ENCODE results near the gene NOXO1. TPM values are rescaled to one million over a fixed set of nuclear protein-coding genes. Genes with fewer than 3 reads are reported as not detected.

The NOXO1 gene
- total and polyA plus RNA-seq, 9 of the 15 experiments (the other 6 are each of a cell fraction or from before 2014, with no cell fraction given) = not detected

GRCh38 chr16:1942047-1942809, 39.0 kb downstream of the NOXO1 start (continued):
- TF ChIP-seq ZNF175 (CRISPR knock-in tag; IDR thresholded peaks at IDR 0.05; ENCODE audit: low read depth) (no peak), AFF1 (IDR thresholded peaks at IDR 0.05; ENCODE audit: low read depth in 1 of 2, partially characterized antibody in 2 of 2) (no peak), SRF (CRISPR knock-in tag; IDR thresholded peaks at IDR 0.05) (no peak; a peak in 1 of 4 replicates), CBX8 (IDR thresholded peaks at IDR 0.05; ENCODE audit: borderline replicate concordance, extremely low read depth, low read depth, low read length, poor library complexity, severe bottlenecking) (no peak), ZNF41 (CRISPR knock-in tag; conservative IDR thresholded peaks at IDR 0.05) (no peak), ZNF121 (CRISPR knock-in tag; conservative IDR thresholded peaks at IDR 0.05) (no peak), ZNF584 (CRISPR knock-in tag; IDR thresholded peaks at IDR 0.05; ENCODE audit: low read depth) (no peak), HMBOX1 (IDR thresholded peaks at IDR 0.05) (0 out of 2 replicates have a peak, but pooled peaks have one; percentile 27), ZBTB17 (CRISPR knock-in tag; IDR thresholded peaks at IDR 0.05) (no peak), FOXK1 (CRISPR knock-in tag; IDR thresholded peaks at IDR 0.05; ENCODE audit: borderline replicate concordance) (no peak), ZNF76 (CRISPR knock-in tag; IDR thresholded peaks at IDR 0.05; ENCODE audit: borderline replicate concordance) (no peak), GABPB2 (CRISPR knock-in tag; conservative IDR thresholded peaks at IDR 0.05) (no peak), ESRRB (CRISPR knock-in tag; IDR thresholded peaks at IDR 0.05; ENCODE audit: borderline replicate concordance) (no peak), ZNF740 (CRISPR knock-in tag; IDR thresholded peaks at IDR 0.05) (no peak), ZNF740 (tag; IDR thresholded peaks at IDR 0.05) (no peak), SREBF1 (IDR thresholded peaks at IDR 0.05; ENCODE audit: borderline replicate concordance, low read depth, low read length) (no peak), ZNF197 (CRISPR knock-in tag; IDR thresholded peaks at IDR 0.05; ENCODE audit: low read depth) (no peak), RCOR1 (IDR thresholded peaks at IDR 0.05; ENCODE audit: borderline replicate concordance in 1 of 2, low read depth in 2 of 2, low read length in 2 of 2) (peak in 1 of 2 experiments; percentile 85; a peak in 2 of 4 replicates), ZFP36 (IDR thresholded peaks at IDR 0.05; ENCODE audit: low read depth, low read length, partially characterized antibody) (no peak), XRCC4 (IDR thresholded peaks at IDR 0.05; ENCODE audit: extremely low read depth, insufficient read depth, insufficient read length) (no peak), ZNF699 (CRISPR knock-in tag; IDR thresholded peaks at IDR 0.05; ENCODE audit: insufficient replicate concordance) (no peak)

All from K562 (cell line).